ENCODE results near the gene RCAN3. TPM values are rescaled to one million over a fixed set of nuclear protein-coding genes. Genes with fewer than 3 reads are reported as not detected.
A peak's percentile ranks its signal among the peaks of the same experiment; 100 is the strongest.

The RCAN3 gene
- total and polyA plus RNA-seq, 2 donors from 2014 or later: 3.5 to 27.1 TPM

GRCh38 chr1:24584171-24584647 lies 81.6 kb downstream of the RCAN3 start:
- H3K9ac ChIP-seq (ENCODE audit: low read length in 3 of 3): no peak overlapping the region
- intact Hi-C loops (cut with DNase I): no loop called here

GRCh38 chr1:24586119-24586518 lies 83.5 kb downstream of the RCAN3 start:
- intact Hi-C loops (cut with DNase I): no loop called here
- no peak overlapping the region for H3K4me3 ChIP-seq (ENCODE audit: low read length in 3 of 3)

More at GRCh38 chr1:24584171-24584647, 81.6 kb downstream of the RCAN3 start:
- no peak overlapping the region for H3K4me3 ChIP-seq (ENCODE audit: low read length in 3 of 3)
- no peaks in the 10 kb centered on the region for H3K36me3 ChIP-seq (ENCODE audit: control insufficient read depth in 2 of 3, insufficient read depth in 3 of 3, low read length in 3 of 3)
- DNase-seq: no peak
- H3K9me3 ChIP-seq (ENCODE audit: control insufficient read depth in 2 of 3, insufficient read depth in 1 of 3, low read length in 3 of 3): no peaks in the 10 kb centered on the region
- no peak for FAIRE-seq
- H3K27me3 ChIP-seq (ENCODE audit: control insufficient read depth, insufficient read depth, low read length): no peaks in the 10 kb centered on the region
- no peaks in the 10 kb centered on the region for H3K4me1 ChIP-seq (ENCODE audit: control insufficient read depth in 2 of 3, insufficient read depth in 2 of 3, low read depth in 1 of 3, low read length in 3 of 3)
- no peak for TF ChIP-seq CTCF (IDR thresholded peaks at IDR 0.05; ENCODE audit: borderline replicate concordance, extremely low read depth, insufficient read depth)
- H3K27ac ChIP-seq (ENCODE audit: low read depth in 2 of 2, low read length in 2 of 2): no peak overlapping the region

GRCh38 chr1:24586970-24587820 lies 84.6 kb downstream of the RCAN3 start:
- H3K27ac ChIP-seq (ENCODE audit: low read depth in 2 of 2, low read length in 2 of 2): no peak overlapping the region
- FAIRE-seq: peak; percentile 25
- intact Hi-C loops (cut with DNase I): no loop called here
- peak; percentile 65 for TF ChIP-seq CTCF (IDR thresholded peaks at IDR 0.05; ENCODE audit: borderline replicate concordance, extremely low read depth, insufficient read depth)
- no peaks in the 10 kb centered on the region for H3K36me3 ChIP-seq (ENCODE audit: control insufficient read depth in 2 of 3, insufficient read depth in 3 of 3, low read length in 3 of 3)
- no peak overlapping the region for H3K9ac ChIP-seq (ENCODE audit: low read length in 3 of 3)
- peak in 3 of 5 donors; percentile 28 to 77 (median 64) for DNase-seq
- H3K27me3 ChIP-seq (ENCODE audit: control insufficient read depth, insufficient read depth, low read length): no peaks in the 10 kb centered on the region
- no peak overlapping the region for H3K4me3 ChIP-seq (ENCODE audit: low read length in 3 of 3)
- no peaks in the 10 kb centered on the region for H3K9me3 ChIP-seq (ENCODE audit: control insufficient read depth in 2 of 3, insufficient read depth in 1 of 3, low read length in 3 of 3)
- H3K4me1 ChIP-seq (ENCODE audit: control insufficient read depth in 2 of 3, insufficient read depth in 2 of 3, low read depth in 1 of 3, low read length in 3 of 3): no peaks in the 10 kb centered on the region

More at GRCh38 chr1:24586119-24586518, 83.5 kb downstream of the RCAN3 start:
- H3K9ac ChIP-seq (ENCODE audit: low read length in 3 of 3): no peak overlapping the region
- H3K27ac ChIP-seq (ENCODE audit: low read depth in 2 of 2, low read length in 2 of 2): no peak overlapping the region
- no peaks in the 10 kb centered on the region for H3K4me1 ChIP-seq (ENCODE audit: control insufficient read depth in 2 of 3, insufficient read depth in 2 of 3, low read depth in 1 of 3, low read length in 3 of 3)
- H3K9me3 ChIP-seq (ENCODE audit: control insufficient read depth in 2 of 3, insufficient read depth in 1 of 3, low read length in 3 of 3): no peaks in the 10 kb centered on the region
- DNase-seq (no peak), FAIRE-seq (no peak)
- no peak for TF ChIP-seq CTCF (IDR thresholded peaks at IDR 0.05; ENCODE audit: borderline replicate concordance, extremely low read depth, insufficient read depth)
- no peaks in the 10 kb centered on the region for H3K27me3 ChIP-seq (ENCODE audit: control insufficient read depth, insufficient read depth, low read length)
- no peaks in the 10 kb centered on the region for H3K36me3 ChIP-seq (ENCODE audit: control insufficient read depth in 2 of 3, insufficient read depth in 3 of 3, low read length in 3 of 3)
